Tibial nerve (tissue), 4 donors: ENCODE data around the gene AR. TPM values are rescaled to one million over a fixed set of nuclear protein-coding genes. Genes with fewer than 3 reads are reported as not detected.

Experiments
- DNase-seq, 2 donors: peaks; one replicate each; pipeline ENCODE4 v3.0.0-alpha.2; 2019; ENCODE audit warnings: low spot score in 2 of 2
- H3K27ac ChIP-seq, 4 donors: fragments of 200-600 bp; sonication (generic) in 3 of 4; one replicate each; pipeline ENCODE4 v1.5.1; 2017 to 2019; ENCODE audit warnings: mild to moderate bottlenecking in 1 of 4
- H3K27me3 ChIP-seq, 2 donors: fragments of 200-600 bp; sonication (generic) in 1 of 2; one replicate each; pipeline versions ENCODE4 v1.5.1 to v1.6.0; 2017 to 2019
- H3K36me3 ChIP-seq, 3 donors: fragments of 200-600 bp; sonication (generic); one replicate each; pipeline ENCODE4 v1.5.1; 2018 to 2019
- H3K4me1 ChIP-seq, 4 donors: fragments of 200-600 bp; sonication (generic) in 3 of 4; one replicate each; pipeline ENCODE4 v1.5.1; 2017 to 2019
- H3K4me3 ChIP-seq, 4 donors: fragments of 200-600 bp; sonication (generic) in 3 of 4; one replicate each; pipeline ENCODE4 v1.5.1; 2017 to 2019; ENCODE audit warnings: mild to moderate bottlenecking in 1 of 4, moderate library complexity in 1 of 4
- H3K9me3 ChIP-seq, 4 donors: fragments of 200-600 bp; sonication (generic) in 3 of 4; one replicate each; pipeline ENCODE4 v1.5.1; 2017 to 2019
- EP300 ChIP-seq, 2 donors: sonication (generic); formaldehyde crosslinking; IDR thresholded peaks; one replicate each; pipeline ENCODE4 v1.6.1; 2017; ENCODE audit warnings: antibody characterized with exemption in 2 of 2, mild to moderate bottlenecking in 1 of 2
- POLR2A ChIP-seq, 2 donors: fragments of 450-650 bp; IDR thresholded peaks; one replicate each; pipeline ENCODE4 v1.6.1; 2017; ENCODE audit warnings: antibody characterized with exemption in 2 of 2, mild to moderate bottlenecking in 2 of 2, moderate library complexity in 2 of 2
- WGBS, 2 donors: methylation state at CpG; one replicate each; pipeline ENCODE4 v1.1.5; 2018; 5-methylcytosine and 5-hydroxymethylcytosine counted together
- total RNA-seq, 4 donors: library from RNA; depleted of rRNA; stranded (reverse); fragments of >200 nt; gene quantifications; one replicate each; pipeline ENCODE4 v1.1.0, GENCODE V29; 2016
- TF ChIP-seq, protein P1 (sequence below), 5 experiments: fragments of 200-600 bp in 3 of 5; fragments of 450-650 bp in 2 of 5; sonication (generic) in 3 of 5; IDR thresholded peaks; one replicate each; pipeline ENCODE4 v1.5.1; 2016 to 2019; ENCODE audit warnings: antibody characterized with exemption in 5 of 5, mild to moderate bottlenecking in 3 of 5, moderate library complexity in 2 of 5

The AR gene
- total RNA-seq, 4 donors from 2014 or later = 9.6 to 23.5 (median 14.1) TPM

DNA sequence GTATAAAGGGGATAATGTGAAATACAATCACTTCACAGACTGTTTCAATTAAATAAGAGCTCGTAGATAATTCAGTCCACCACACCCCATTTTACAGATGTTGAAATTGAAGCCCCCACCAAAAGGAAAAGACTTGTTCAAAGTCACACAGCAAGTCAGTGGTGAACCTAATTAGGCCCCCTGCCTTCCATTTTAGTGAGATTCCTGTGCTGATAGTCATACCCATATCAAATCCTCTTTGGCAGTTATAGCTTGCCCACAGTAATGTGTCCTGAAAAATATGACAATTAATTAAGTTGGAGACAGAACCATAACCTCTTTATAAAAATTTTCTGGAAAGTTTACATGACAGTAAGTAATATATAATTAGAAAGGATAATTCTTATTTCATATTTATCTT is 58.0 kb downstream of the AR start:
- WGBS, 2 donors = 68 to 95% methylated on average over 1 of the region's 1 CpG
- DNase-seq = no peak

DNA sequence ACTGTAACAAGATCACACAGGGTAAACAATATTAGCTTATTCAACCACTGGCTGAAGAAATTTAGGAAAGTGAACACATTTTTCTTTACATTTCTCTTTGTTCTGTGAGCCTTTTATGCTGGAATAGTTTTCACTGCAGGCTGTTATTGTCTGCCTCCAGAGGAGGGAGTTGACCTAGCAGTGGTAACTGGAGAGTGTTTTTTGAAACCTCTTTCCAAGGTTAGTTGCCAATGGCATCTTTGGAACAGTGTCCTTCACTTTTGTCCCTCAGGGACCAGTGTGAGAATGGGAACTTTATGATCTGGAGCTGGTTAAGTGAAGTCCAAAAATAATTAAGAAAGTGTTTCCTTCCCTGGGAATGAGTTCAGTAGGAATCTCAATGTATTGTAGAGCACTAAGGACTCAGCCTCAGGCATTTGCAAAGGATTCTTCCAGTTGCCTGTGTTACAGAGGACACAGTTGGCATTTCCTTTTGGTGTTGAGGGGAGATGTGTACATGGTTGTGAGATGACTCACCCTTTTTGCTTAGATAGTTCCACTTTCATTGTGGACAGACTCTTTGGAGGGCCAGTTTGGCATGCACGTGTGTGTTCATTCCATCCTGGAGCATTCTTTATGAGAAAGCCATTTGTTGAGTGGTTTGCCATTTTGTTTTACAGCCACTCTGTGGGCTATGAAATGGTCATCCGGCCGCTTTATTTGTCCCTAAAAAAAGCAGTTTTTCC is 61.3 kb downstream of the AR start:
- no peak overlapping the region for H3K4me3 ChIP-seq
- no peaks in the 10 kb centered on the region for H3K27me3 ChIP-seq
- TF ChIP-seq POLR2A (IDR thresholded peaks at IDR 0.05) (no peak), EP300 (IDR thresholded peaks at IDR 0.05) (no peak)
- TF ChIP-seq, protein P1, sequence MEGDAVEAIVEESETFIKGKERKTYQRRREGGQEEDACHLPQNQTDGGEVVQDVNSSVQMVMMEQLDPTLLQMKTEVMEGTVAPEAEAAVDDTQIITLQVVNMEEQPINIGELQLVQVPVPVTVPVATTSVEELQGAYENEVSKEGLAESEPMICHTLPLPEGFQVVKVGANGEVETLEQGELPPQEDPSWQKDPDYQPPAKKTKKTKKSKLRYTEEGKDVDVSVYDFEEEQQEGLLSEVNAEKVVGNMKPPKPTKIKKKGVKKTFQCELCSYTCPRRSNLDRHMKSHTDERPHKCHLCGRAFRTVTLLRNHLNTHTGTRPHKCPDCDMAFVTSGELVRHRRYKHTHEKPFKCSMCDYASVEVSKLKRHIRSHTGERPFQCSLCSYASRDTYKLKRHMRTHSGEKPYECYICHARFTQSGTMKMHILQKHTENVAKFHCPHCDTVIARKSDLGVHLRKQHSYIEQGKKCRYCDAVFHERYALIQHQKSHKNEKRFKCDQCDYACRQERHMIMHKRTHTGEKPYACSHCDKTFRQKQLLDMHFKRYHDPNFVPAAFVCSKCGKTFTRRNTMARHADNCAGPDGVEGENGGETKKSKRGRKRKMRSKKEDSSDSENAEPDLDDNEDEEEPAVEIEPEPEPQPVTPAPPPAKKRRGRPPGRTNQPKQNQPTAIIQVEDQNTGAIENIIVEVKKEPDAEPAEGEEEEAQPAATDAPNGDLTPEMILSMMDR (IDR thresholded peaks at IDR 0.05) = no peak
- H3K36me3 ChIP-seq = no peaks in the 10 kb centered on the region
- no peak for DNase-seq
- no peaks in the 10 kb centered on the region for H3K4me1 ChIP-seq
- H3K27ac ChIP-seq = no peak overlapping the region
- no peaks in the 10 kb centered on the region for H3K9me3 ChIP-seq
- WGBS, 2 donors = 62 to 72% methylated on average over 3 of the region's 3 CpGs

More for the DNA sequence above, 58.0 kb downstream of the AR start:
- Histone ChIP-seq H3K9me3 (no peaks in the 10 kb centered on the region), H3K4me1 (no peaks in the 10 kb centered on the region), H3K27me3 (no peaks in the 10 kb centered on the region), H3K36me3 (no peaks in the 10 kb centered on the region), H3K27ac (no peak overlapping the region), H3K4me3 (no peak overlapping the region)
- TF ChIP-seq, protein P1 (IDR thresholded peaks at IDR 0.05) = no peak
- no peak for TF ChIP-seq POLR2A (IDR thresholded peaks at IDR 0.05)
- no peak for TF ChIP-seq EP300 (IDR thresholded peaks at IDR 0.05)

DNA sequence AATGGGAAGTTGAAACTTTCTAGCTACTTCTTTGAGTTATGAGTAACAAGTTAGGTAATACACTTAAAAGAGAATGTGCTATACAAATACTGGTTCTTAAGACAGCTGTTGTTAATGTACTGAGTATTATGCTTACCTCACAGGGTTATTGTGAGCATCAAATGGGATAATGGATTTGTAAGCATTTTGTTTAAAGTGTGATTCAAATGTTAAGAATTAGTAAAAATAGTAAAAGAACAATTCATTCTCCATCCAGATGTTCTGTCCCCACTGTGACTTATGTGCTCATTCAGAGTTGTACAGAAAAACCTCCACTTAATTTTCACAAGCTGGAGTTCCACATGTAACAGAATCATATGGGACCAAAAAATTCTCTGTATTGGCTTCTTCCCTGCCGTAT is 63.6 kb downstream of the AR start:
- H3K4me1 ChIP-seq = no peaks in the 10 kb centered on the region

DNA sequence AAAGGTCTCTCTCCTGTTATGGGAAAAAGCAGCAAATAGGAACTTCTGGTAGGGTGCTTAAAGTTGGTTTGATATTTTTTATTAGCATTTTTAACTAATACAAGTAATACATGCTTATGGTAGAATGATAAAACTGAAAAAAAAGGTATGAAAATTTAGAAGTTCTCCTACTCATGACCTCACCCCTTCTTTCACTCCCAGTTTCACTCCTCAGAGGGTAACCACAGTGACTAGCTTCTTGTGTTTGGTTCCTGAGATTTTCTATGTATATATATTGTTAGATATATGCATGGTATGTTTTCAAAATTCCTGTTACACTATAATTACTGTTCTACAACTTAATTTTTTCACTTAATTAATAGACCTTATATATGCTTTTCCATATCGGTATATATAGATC is 66.5 kb downstream of the AR start:
- no peak for DNase-seq
- H3K4me3 ChIP-seq = no peak overlapping the region
- no peaks in the 10 kb centered on the region for H3K27me3 ChIP-seq
- H3K4me1 ChIP-seq = no peaks in the 10 kb centered on the region
- WGBS, 2 donors = 0 to 4% methylated on average over 1 of the region's 1 CpG
- H3K27ac ChIP-seq = no peak overlapping the region
- H3K36me3 ChIP-seq = no peaks in the 10 kb centered on the region
- peaks cover 0 to 14% (median 0%) of the 10 kb centered on the region in 4 donors for H3K9me3 ChIP-seq
- TF ChIP-seq POLR2A (IDR thresholded peaks at IDR 0.05) = no peak
- TF ChIP-seq, protein P1 (IDR thresholded peaks at IDR 0.05) = no peak
- no peak for TF ChIP-seq EP300 (IDR thresholded peaks at IDR 0.05)

More for the DNA sequence above, 63.6 kb downstream of the AR start:
- WGBS, 2 donors = 83 to 89% methylated on average over 1 of the region's 1 CpG
- H3K4me3 ChIP-seq = no peak overlapping the region
- H3K9me3 ChIP-seq = no peaks in the 10 kb centered on the region
- no peak for DNase-seq
- TF ChIP-seq, protein P1 (IDR thresholded peaks at IDR 0.05) = no peak
- TF ChIP-seq EP300 (IDR thresholded peaks at IDR 0.05) = no peak
- no peak for TF ChIP-seq POLR2A (IDR thresholded peaks at IDR 0.05)
- no peaks in the 10 kb centered on the region for H3K36me3 ChIP-seq
- no peaks in the 10 kb centered on the region for H3K27me3 ChIP-seq
- H3K27ac ChIP-seq = no peak overlapping the region

DNA sequence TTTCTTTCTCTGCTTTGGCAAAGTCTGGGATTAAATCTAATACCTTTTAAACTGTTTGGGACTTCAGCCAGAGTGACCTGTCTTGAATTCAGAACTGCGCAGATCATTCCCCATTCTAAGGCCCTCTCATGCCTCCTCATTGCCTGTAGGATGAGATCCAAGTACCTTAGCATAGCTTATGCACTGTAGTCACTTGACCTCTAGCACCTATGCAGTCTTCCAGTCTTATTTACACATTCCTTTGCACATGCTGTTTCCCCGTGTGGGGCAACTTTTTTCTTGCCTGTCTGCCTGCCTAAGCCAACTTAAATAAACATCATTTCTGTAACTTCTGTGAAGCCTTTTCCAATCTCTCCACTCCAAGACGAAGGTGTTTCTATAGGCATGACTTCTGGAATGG is 68.4 kb downstream of the AR start:
- no peaks in the 10 kb centered on the region for H3K36me3 ChIP-seq
- H3K4me1 ChIP-seq = no peaks in the 10 kb centered on the region
- DNase-seq = no peak
- TF ChIP-seq, protein P1 (IDR thresholded peaks at IDR 0.05) = no peak
- TF ChIP-seq POLR2A (IDR thresholded peaks at IDR 0.05) = no peak
- no peak for TF ChIP-seq EP300 (IDR thresholded peaks at IDR 0.05)
- H3K27ac ChIP-seq = no peak overlapping the region
- no peaks in the 10 kb centered on the region for H3K27me3 ChIP-seq
- H3K9me3 ChIP-seq = peaks cover 0 to 18% (median 0%) of the 10 kb centered on the region in 4 donors
- WGBS, 2 donors = 55 to 67% methylated on average over 3 of the region's 3 CpGs
- H3K4me3 ChIP-seq = no peak overlapping the region
